ENCODE results near the gene TRMT1.

Gene TRMT1

GRCh38 chr19:13090511-13091231 lies 25.9 kb downstream of the TRMT1 start:
- no peak for DNase-seq (ENCODE audit: low read depth)

- no peak for DNase-seq (ENCODE audit: low read depth)
Measured at GRCh38 chr19:13089857-13090507, 26.6 kb downstream of the TRMT1 start.

- no peak for DNase-seq (ENCODE audit: low read depth)
Measured at GRCh38 chr19:13089139-13089856, 27.2 kb downstream of the TRMT1 start.

- DNase-seq (ENCODE audit: low read depth) = no peak
Measured at GRCh38 chr19:13087795-13088537, 28.6 kb downstream of the TRMT1 start.

DNA sequence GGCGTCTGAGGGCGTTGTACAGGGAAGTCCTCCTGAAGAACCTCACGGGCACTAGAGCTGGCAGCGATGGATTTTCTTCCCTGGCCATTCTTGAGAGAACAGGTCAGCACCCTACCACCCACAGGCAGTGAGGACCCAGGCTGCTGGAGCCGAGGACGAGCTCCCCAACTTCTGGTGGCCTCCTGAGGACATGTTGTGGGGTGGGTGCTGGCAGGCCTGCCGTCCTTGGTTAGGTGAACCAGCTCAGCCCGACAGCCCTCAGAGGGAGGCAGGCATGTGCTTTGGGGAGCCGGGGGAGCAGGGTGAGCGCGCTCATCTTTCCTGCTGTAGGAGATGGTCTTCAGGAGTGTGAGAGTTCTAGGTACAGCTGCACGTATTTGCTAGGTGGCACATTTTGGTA lies 29.2 kb downstream of the TRMT1 start:
- no peak for DNase-seq (ENCODE audit: low read depth)

- no peak for DNase-seq (ENCODE audit: low read depth)
Measured at GRCh38 chr19:13086341-13086740, 30.2 kb downstream of the TRMT1 start.

DNA sequence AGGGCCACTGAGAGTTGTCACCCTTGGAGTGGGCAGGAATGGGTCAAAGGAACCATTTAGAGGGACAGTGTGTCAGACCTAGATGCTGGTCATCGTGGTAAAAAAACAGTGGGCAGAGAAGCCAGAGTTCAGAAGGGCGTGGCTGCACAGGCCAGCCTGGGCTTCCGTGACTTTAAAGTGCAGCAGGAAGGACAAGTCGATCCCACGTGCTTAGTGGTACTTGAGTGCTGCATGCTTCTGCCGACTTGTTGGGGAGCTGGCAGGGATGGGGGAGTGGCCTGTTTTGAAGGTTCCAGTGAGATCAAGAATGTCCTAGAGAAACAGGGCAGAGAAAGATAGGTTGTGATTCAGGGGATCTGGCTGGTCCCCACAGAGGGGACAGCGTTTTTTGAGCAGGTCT lies 30.9 kb downstream of the TRMT1 start:
- DNase-seq (ENCODE audit: low read depth) = no peak

DNA sequence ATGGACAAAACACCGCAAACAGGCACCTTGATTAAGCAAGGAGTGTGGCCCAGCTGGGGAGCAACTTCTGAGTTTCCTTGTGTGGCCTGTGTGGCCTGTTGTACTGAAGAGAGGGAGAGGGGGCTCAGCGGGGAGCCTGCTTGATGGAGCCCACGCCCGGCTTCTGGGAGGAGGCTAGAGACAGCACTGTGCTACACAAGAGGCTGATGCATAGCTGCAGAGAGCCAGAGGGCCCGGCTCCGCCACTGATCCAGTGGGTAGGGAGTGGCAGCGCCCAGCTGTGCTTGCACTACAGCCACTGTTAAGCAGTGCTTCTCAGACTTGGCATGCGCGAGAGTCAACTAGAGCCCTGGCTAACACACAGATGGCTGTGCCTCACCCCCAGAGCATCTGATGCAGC lies 32.9 kb downstream of the TRMT1 start:
- no peak for DNase-seq (ENCODE audit: low read depth)

- no peak for DNase-seq (ENCODE audit: low read depth)
Measured at GRCh38 chr19:13083008-13083404, 33.5 kb downstream of the TRMT1 start.

DNA sequence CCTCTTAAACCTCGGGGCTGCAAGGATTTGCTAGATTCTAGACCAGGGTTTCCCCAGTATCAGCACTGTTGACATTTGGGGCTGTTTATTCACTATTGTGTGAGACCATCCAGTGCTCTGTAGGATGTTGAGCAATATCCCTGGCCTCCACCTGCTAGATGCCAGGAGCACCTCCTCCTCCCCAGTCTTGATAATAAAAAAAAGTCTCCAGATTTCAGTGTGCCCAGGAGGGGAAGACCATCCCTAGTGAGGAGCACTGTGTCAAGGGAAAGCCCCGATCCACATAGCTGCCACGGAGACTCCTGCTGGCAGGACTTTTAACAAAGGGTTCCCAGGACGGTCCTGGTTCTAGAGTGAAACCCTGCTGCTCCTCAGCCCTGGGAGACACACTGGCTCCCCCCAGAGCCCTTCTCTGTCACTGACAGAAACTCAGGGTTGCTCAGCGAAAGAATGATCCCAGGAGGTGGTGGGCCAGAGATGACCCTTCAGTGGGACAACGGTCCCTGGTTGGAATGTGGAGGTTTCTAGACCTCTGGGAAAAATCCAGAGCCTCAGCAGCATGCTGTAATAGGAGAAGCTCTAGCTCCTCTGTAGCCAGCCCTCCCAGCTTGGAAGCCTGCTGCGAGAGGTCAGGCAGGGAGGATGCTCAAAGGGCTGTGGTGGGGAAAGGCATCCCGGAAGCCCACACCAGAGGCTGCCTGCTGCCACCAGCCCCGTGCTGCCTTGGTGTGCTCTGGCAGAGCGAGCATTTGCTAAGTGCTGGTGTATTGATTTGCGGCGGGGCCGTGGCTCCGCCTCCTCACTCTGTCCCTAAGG lies 34.1 kb downstream of the TRMT1 start:
- no peak for DNase-seq (ENCODE audit: low read depth)

DNA sequence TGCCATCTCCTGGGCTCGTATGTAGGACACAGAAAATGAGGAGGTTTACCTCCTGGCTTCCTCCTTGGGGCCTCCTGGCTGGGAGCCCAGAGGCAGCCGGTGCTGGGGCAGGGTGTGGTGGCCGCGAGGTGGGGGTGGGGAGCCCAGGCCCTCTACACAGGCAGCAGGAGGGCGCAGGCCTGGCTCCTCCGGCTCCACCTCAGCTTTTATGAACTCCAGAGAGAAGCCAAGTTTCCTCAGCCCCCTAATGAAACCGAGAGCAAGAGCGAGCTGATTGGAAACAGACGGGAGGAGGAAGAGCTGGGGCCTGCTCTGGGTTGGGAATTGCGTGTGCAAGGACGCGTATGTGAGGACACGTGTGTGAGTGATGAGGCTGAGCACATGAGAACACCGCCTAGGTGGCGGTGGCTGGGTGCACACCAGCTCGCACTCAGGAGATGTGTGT lies 37.0 kb downstream of the TRMT1 start:
- no peak for DNase-seq (ENCODE audit: low read depth)

DNA sequence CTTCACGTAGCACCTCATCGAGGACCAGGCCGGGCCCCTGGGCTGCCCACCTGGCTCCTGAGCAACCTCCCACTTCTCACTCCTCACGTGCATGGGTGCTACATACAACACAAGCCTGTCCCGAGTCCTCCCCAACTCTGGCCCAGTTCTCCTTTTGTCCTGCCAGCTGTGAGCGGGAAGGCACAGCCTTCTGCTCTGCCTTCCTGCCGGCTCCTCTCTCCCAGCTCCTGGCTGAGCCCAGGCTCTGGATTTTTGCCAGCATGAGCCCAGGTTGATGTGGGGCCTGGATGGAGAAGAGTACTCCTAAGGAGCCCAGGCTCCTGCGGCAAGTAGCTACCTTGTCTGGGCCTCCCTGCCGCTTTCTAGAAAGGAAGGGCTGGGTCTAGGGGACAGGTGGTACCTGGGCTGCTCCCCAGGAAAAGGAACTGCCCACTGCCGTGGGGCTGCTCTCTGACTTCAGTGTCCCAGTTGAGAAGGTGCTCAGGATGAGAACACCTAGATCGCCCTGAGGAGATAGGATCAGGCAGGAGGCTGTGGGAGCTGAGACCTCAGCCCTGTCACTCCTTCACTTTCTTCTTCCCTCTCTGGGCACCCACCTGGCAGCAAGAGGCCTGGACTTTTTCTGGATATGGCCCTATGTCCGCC lies 37.5 kb downstream of the TRMT1 start:
- DNase-seq (ENCODE audit: low read depth) = no peak

DNA sequence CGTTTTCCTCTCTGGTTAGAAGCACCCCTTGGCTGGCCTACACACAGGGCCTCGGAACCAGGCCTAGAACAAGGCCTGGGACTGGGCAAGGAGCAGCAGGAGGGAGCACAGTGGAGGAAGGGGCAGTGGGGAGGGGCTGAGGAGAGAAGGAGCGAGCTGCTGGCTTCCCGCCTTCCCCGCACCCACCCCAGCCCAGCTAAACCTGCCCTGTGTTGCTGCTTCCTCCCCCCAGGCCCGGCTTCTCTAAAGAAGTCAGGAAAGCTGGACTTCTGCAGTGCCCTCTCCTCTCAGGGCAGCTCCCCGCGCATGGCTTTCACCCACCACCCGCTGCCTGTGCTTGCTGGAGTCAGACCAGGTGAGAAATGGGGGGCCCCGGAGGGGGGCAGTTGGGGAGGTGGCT lies 38.2 kb downstream of the TRMT1 start:
- no peak for DNase-seq (ENCODE audit: low read depth)

- DNase-seq (ENCODE audit: low read depth) = no peak
Measured at GRCh38 chr19:13077240-13077639, 39.3 kb downstream of the TRMT1 start.

GRCh38 chr19:13076787-13077186 lies 39.8 kb downstream of the TRMT1 start:
- no peak for DNase-seq (ENCODE audit: low read depth)

GRCh38 chr19:13076320-13076719 lies 40.2 kb downstream of the TRMT1 start:
- DNase-seq (ENCODE audit: low read depth) = no peak

GRCh38 chr19:13074378-13074777 lies 42.2 kb downstream of the TRMT1 start:
- no peak for DNase-seq (ENCODE audit: low read depth)

DNA sequence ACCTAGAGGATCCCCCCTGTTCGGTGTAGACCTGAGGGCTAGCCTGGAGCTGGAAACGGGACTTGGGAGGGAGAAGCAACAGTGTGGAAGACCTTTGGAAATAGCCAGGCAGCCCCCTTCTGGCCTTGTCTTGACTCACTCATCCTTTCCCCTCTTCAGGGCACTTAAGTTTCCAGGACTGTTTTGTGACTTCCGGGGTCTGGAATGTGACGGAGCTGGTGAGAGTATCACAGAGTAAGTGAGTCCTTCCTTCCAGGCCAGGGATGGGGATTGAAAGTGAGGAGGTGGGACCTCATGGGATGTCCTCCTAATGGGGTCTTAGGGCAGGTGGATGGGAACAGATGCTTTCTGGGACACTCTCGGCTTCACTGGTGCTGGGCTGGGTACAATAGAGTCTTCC lies 43.3 kb downstream of the TRMT1 start:
- no peak for DNase-seq (ENCODE audit: low read depth)

DNA sequence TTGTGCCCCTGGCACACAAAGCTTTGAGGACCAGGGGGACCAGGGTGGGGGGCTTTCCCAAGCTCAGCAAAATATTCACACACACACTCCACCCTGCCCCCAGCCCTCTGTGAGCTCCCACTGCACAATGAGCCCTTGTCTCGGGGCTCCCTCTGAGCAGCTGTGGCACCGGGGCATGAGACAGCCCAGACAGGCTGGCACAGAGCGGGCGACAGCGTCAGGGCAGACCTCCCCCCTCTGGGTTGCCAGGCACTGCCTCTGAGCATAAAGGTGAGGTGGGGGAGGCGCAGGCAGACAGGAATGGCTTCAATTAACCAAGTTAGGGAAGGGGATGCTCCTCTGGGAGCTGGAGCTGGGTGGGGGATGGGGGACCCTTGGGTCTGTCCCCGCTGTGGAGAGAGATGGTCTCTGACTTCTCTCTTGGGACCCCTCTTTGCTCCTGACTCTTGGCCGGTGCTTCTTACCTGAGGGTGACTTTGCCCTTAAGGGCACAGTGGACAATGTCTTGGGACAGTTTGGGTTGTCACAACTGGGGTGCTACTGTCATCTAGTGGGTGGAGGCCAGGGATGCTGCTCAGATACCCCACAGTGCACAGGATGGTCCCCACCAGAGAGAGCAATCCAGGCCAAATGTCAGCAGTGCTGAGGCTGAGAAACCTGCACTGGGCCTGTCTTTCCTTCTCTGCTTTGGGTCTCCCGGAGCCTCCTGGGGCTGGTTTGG lies 44.2 kb downstream of the TRMT1 start:
- DNase-seq (ENCODE audit: low read depth) = no peak

DNA sequence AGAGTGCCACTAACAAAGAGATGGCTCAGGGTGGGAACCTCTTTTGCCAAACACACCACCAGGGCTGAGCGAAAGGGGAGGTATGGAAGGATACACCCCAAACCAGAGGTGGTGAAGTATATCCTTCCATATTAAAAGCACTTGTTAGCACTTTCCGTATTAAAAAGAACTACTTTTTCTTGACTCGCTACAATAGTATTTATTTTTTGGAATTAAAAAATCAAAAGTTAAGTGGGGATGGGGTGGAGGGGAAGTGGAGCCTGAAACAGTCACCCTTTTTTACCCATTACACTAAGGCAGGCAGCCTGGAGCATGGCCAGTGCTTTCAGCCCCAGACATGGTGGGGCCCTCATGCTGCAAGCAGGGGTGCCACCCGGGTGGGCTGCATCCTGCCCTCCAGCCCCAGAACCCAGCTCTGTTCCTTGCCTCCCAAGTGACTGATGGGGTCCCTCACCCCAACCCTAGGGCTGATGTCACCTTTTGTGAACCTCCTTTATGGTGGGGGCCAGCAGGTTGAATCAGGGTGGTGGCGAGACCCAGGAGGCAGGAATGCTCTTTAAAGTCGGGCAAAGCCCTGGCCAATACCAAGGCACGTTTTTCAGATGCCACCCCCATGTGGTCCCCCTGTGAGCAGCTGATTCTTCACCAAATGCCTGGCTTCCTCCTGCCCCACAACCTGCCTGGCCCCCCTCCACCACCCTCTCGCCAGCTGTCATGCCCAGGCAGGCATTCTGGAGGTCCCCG lies 44.9 kb downstream of the TRMT1 start:
- no peak for DNase-seq (ENCODE audit: low read depth)

Measured in HS-27A (cell line).